Lung (tissue), 12 donors: ENCODE results near the gene ACAA1. TPM values are rescaled to one million over a fixed set of nuclear protein-coding genes. Genes with fewer than 3 reads are reported as not detected.

Source experiments
- ATAC-seq: fragments of 200-7000 bp; cut with Tn5 transposase; one replicate; pipeline ENCODE4 v1.9.1; 2020; ENCODE audit warnings: moderate number of reproducible peaks; ENCODE audit not compliant: insufficient read depth, low FRiP score
- DNase-seq, 3 donors: peaks; one replicate each; pipeline ENCODE4 v3.0.0-alpha.2; 2013 to 2017
- H3K27ac ChIP-seq, 2 donors: one replicate each; pipeline ENCODE4 v1.5.1; 2013; ENCODE audit warnings: mild to moderate bottlenecking in 2 of 2, moderate library complexity in 2 of 2, control low read depth in 1 of 2, inconsistent platforms in 1 of 2, low read depth in 1 of 2, low read length in 1 of 2
- H3K27me3 ChIP-seq, 3 donors: one replicate each; pipeline ENCODE4 v1.5.1; 2013; ENCODE audit warnings: low read length in 2 of 3; ENCODE audit not compliant: control insufficient read depth in 3 of 3, insufficient read depth in 3 of 3
- H3K36me3 ChIP-seq, 4 donors: one replicate each; pipeline ENCODE4 v1.5.1; 2013; ENCODE audit warnings: low read length in 4 of 4, mild to moderate bottlenecking in 1 of 4, moderate library complexity in 1 of 4; ENCODE audit not compliant: control insufficient read depth in 4 of 4, insufficient read depth in 4 of 4
- H3K4me1 ChIP-seq, 5 donors: one replicate each; pipeline ENCODE4 v1.5.1; 2013; ENCODE audit warnings: low read length in 5 of 5, mild to moderate bottlenecking in 2 of 5, moderate library complexity in 1 of 5; ENCODE audit not compliant: control insufficient read depth in 5 of 5, insufficient read depth in 5 of 5
- H3K4me3 ChIP-seq: one replicate; pipeline ENCODE4 v1.5.1; 2013; ENCODE audit warnings: mild to moderate bottlenecking, control low read depth, moderate library complexity
- H3K9ac ChIP-seq, 2 donors: one replicate each; pipeline ENCODE4 v1.5.1; 2013; ENCODE audit warnings: low read length in 2 of 2, control low read depth in 1 of 2; ENCODE audit not compliant: insufficient read depth in 1 of 2
- H3K9me3 ChIP-seq, 4 donors: one replicate each; pipeline ENCODE4 v1.5.1; 2013; ENCODE audit warnings: low read length in 3 of 4, mild to moderate bottlenecking in 1 of 4, moderate library complexity in 1 of 4; ENCODE audit not compliant: control insufficient read depth in 4 of 4, insufficient read depth in 3 of 4
- CTCF ChIP-seq: IDR thresholded peaks from 2 replicates; pipeline ENCODE4 v1.5.1; 2012; ENCODE audit warnings: mild to moderate bottlenecking; ENCODE audit errors: control extremely low read depth, extremely low read depth
- WGBS, 2 donors: extraction: QIAGEN DNeasy Blood & Tissue Kit; methylation state at CpG; one replicate each; pipeline ENCODE4 v1.1.7; 2013; 5-methylcytosine and 5-hydroxymethylcytosine counted together
- polyA plus RNA-seq, 2 donors: library from polyadenylated mRNA; stranded (reverse); fragments of 200-250 nt; gene quantifications; one replicate each; pipeline ENCODE4 v1.2.1, GENCODE V29; 2013
- total RNA-seq, 2 donors: library from RNA; depleted of rRNA in 1 of 2; stranded (reverse); fragments of >200 nt in 1 of 2; gene quantifications; one replicate each; pipeline ENCODE4 v1.2.1, GENCODE V29; 2014 to 2021
- donor health status: control.
- donor health status: control.
- donor health status: Bipolar disorder and iron deficiency.
- donor health status: healthy.
- donor health status: DM: yes; HTN: yes; CAD: no.

Gene ACAA1
- total and polyA plus RNA-seq, 4 donors: 50.1 to 112 (median 89.0) TPM

DNA sequence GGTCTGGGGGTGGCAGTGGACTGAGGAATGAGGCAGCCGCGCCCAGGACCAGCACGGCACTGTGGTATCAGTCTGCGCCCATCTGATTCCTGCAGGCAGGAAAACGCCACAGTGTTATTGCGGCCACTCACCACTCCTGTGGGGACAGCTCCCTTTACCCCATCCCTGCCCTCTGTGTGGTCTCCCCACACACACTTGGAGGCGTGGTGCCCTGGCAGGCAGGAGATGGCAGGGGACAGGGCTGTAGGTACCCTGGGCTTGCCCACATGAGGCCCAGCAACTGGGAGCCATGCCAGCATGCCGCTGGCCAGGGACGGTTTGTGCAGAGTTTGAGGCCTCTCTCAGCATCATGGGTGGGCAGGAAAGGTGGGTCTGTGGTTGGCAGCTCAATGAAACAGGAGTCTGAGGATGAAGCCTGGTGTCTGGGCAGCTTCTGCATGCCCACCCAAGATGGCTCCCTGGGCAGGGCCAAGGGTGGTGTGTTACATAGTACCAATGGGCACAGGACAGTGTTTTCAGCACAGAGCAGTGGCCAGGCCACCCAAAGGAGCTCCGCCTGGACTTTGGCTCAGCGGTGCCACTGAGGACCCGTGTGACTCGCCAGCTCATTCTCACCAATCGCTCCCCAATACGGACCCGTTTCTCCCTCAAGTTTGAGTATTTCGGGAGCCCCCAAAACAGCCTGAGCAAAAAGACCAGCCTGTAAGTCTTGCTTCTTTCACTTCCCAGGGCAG, 27.2 kb downstream of the ACAA1 start:
- DNase-seq (peak in 1 of 3 donors; percentile 9), ATAC-seq (no peak)

GRCh38 chr3:38108649-38109579, 28.0 kb downstream of the ACAA1 start:
- no peaks in the 10 kb centered on the region for H3K27me3 ChIP-seq
- no peak overlapping the region for H3K27ac ChIP-seq
- H3K4me1 ChIP-seq: peaks cover 0 to 1% (median 0%) of the 10 kb centered on the region in 5 donors
- WGBS, 2 donors: 43 to 72% methylated on average over 11 of the region's 11 CpGs
- no peak for ATAC-seq
- H3K36me3 ChIP-seq: no peaks in the 10 kb centered on the region
- DNase-seq: peak in 1 of 3 donors; percentile 5
- no peak for TF ChIP-seq CTCF
- H3K9ac ChIP-seq: no peak overlapping the region
- H3K4me3 ChIP-seq: no peak overlapping the region
- peaks cover 0 to 4% (median 0%) of the 10 kb centered on the region in 4 donors for H3K9me3 ChIP-seq

More for the DNA sequence above, 27.2 kb downstream of the ACAA1 start:
- no peak for TF ChIP-seq CTCF
- Histone ChIP-seq H3K9ac (no peak overlapping the region), H3K9me3 (peaks cover 0 to 4% (median 0%) of the 10 kb centered on the region in 4 donors), H3K27ac (no peak overlapping the region), H3K4me1 (peaks cover 0 to 1% (median 0%) of the 10 kb centered on the region in 5 donors), H3K36me3 (no peaks in the 10 kb centered on the region), H3K4me3 (no peak overlapping the region), H3K27me3 (no peaks in the 10 kb centered on the region)
- 87 to 94% methylated on average over 17 of the region's 17 CpGs for WGBS, 2 donors

- no peak for TF ChIP-seq CTCF
- 86 to 91% methylated on average over 7 of the region's 7 CpGs for WGBS, 2 donors
- no peak overlapping the region for H3K27ac ChIP-seq
- H3K9me3 ChIP-seq: peaks cover 0 to 4% (median 0%) of the 10 kb centered on the region in 4 donors
- H3K36me3 ChIP-seq: no peaks in the 10 kb centered on the region
- no peak overlapping the region for H3K4me3 ChIP-seq
- ATAC-seq (no peak), DNase-seq (peak in 1 of 3 donors; percentile 8)
- no peak overlapping the region for H3K9ac ChIP-seq
- H3K4me1 ChIP-seq: peaks cover 0 to 1% (median 0%) of the 10 kb centered on the region in 5 donors
- no peaks in the 10 kb centered on the region for H3K27me3 ChIP-seq
Measured at GRCh38 chr3:38107911-38108648, 28.8 kb downstream of the ACAA1 start.
